Calu3 (cell line): ENCODE data around the gene AK5. TPM values are rescaled to one million over a fixed set of nuclear protein-coding genes. Genes with fewer than 3 reads are reported as not detected.

Experiments used
- BruUV-seq: library from RNA; stranded (reverse); fragments of 400-500 nt; replicated peaks from 2 replicates; lab custom pipeline; 2021; lab: Mats Ljungman, UMichigan
- CTCF ChIA-PET: fragments of 300-600 bp; sonication (Branson Sonifier 250); formaldehyde crosslinking; loops from one replicate; lab custom pipeline; 2022; ENCODE audit warnings: antibody characterized with exemption; lab: Charles Lee
- DNase-seq: peaks from one replicate; pipeline ENCODE4 v3.0.0; 2022
- H3K27ac Mint-ChIP-seq: one replicate; pipeline ENCODE4 v1.8.0; 2022; ENCODE audit warnings: mixed read lengths; ENCODE audit not compliant: unreplicated experiment
- H3K27me3 Mint-ChIP-seq: one replicate; pipeline ENCODE4 v1.8.0; 2022; ENCODE audit warnings: mixed read lengths; ENCODE audit not compliant: unreplicated experiment
- H3K36me3 Mint-ChIP-seq: one replicate; pipeline ENCODE4 v1.8.0; 2022; ENCODE audit warnings: mild to moderate bottlenecking, moderate library complexity, mixed read lengths; ENCODE audit not compliant: insufficient read depth, unreplicated experiment
- H3K4me1 Mint-ChIP-seq: one replicate; pipeline ENCODE4 v1.8.0; 2022; ENCODE audit warnings: mild to moderate bottlenecking, low read depth, mixed read lengths; ENCODE audit not compliant: unreplicated experiment
- H3K4me3 Mint-ChIP-seq: one replicate; pipeline ENCODE4 v1.8.0; 2022; ENCODE audit warnings: mild to moderate bottlenecking, low read depth, moderate library complexity, mixed read lengths; ENCODE audit not compliant: unreplicated experiment
- H3K9me3 Mint-ChIP-seq: one replicate; pipeline ENCODE4 v1.8.0; 2022; ENCODE audit warnings: low read depth, mixed read lengths; ENCODE audit not compliant: unreplicated experiment
- CTCF ChIP-seq: fragments of 200-600 bp; IDR thresholded peaks from one replicate; pipeline ENCODE4 v1.8.0; 2022; ENCODE audit warnings: antibody characterized with exemption; ENCODE audit not compliant: unreplicated experiment
- intact Hi-C: fragments of 100-400 bp; cut with micrococcal nuclease; formaldehyde crosslinking; loops from one replicate; pipeline ENCODE4 v1.10.0; 2022; ENCODE audit not compliant: unreplicated experiment
- total RNA-seq: library from RNA; stranded (reverse); gene quantifications from 2 replicates; pipeline ENCODE4 v1.2.3, GENCODE V29; 2022

AK5 gene
- total RNA-seq, 1 experiment from 2014 or later: not detected

- intact Hi-C loops: no loop called here
- no TSS peak for BruUV-seq
- Mint-ChIP-seq H3K4me1 (no peaks in the 10 kb centered on the region), H3K27ac (no peak overlapping the region), H3K9me3 (no peaks in the 10 kb centered on the region), H3K27me3 (no peaks in the 10 kb centered on the region), H3K4me3 (no peak overlapping the region), H3K36me3 (no peaks in the 10 kb centered on the region)
- CTCF ChIA-PET: no interaction called here
- TF ChIP-seq CTCF: no peak
- DNase-seq: no peak
Observed at GRCh38 chr1:77348549-77348948, 66.7 kb downstream of the AK5 start.

DNA sequence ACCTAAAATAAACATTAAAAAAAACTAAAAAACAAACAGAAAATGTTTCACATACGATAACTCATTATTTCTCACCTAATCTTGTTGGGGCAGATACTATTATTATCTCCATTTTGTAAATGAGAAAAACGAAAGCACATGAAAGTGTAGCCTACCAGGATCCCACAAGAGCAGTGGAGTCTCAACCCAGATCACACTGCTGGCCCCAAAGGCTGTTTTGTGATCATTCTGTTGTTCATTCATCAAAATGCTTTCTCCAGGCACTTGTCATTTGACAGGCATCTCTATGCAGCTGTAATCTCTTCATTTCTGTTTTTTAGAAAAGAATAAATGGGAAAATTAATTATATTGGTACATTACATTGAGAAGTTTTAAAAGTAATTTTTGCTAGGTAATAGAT is 67.5 kb downstream of the AK5 start:
- Mint-ChIP-seq H3K4me1 (no peaks in the 10 kb centered on the region), H3K36me3 (no peaks in the 10 kb centered on the region), H3K9me3 (no peaks in the 10 kb centered on the region), H3K27ac (no peak overlapping the region), H3K27me3 (no peaks in the 10 kb centered on the region), H3K4me3 (no peak overlapping the region)
- no TSS peak for BruUV-seq
- CTCF ChIA-PET: no interaction called here
- intact Hi-C loops: no loop called here
- DNase-seq: no peak
- no peak for TF ChIP-seq CTCF

- no peak for DNase-seq
- Mint-ChIP-seq H3K27ac (no peak overlapping the region), H3K27me3 (no peaks in the 10 kb centered on the region), H3K9me3 (no peaks in the 10 kb centered on the region), H3K4me3 (no peak overlapping the region), H3K4me1 (no peaks in the 10 kb centered on the region), H3K36me3 (no peaks in the 10 kb centered on the region)
- CTCF ChIA-PET: no interaction called here
- BruUV-seq: no TSS peak
- intact Hi-C loops: no loop called here
- TF ChIP-seq CTCF: no peak
Observed at GRCh38 chr1:77350012-77350770, 68.4 kb downstream of the AK5 start.

DNA sequence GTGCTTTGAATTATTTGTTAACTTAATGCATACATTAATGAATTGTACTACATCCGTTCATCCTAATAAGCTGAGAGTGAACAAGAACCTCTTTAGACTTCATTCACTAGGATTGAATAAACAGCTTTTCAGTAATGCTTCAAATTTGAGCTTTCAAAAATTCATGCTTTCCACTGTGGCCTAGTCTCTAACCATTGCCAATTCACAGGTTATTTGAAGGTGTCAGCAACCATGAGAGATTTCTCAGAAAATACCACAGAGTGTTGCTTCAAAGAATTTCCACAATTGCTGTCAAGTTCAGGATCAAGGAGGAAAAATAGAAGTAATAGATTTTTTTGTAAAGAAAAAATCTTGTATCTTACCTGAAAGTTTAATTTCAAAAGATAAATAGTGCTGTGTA is 72.7 kb downstream of the AK5 start:
- TF ChIP-seq CTCF: no peak
- H3K36me3 Mint-ChIP-seq: no peaks in the 10 kb centered on the region
- CTCF ChIA-PET: no interaction called here

More for the DNA sequence above, 72.7 kb downstream of the AK5 start:
- intact Hi-C loops: no loop called here
- Mint-ChIP-seq H3K27ac (no peak overlapping the region), H3K4me3 (no peak overlapping the region), H3K4me1 (no peaks in the 10 kb centered on the region), H3K9me3 (no peaks in the 10 kb centered on the region), H3K27me3 (no peaks in the 10 kb centered on the region)
- DNase-seq: no peak
- no TSS peak for BruUV-seq
